Thoracic aorta (tissue), 2 donors: ENCODE measurements around the gene LSP1. TPM values are rescaled to one million over a fixed set of nuclear protein-coding genes. Genes with fewer than 3 reads are reported as not detected.

Source experiments
- ATAC-seq: fragments of 150-250 bp; one replicate; pipeline ENCODE4 v1.8.0; 2017; ENCODE audit warnings: low read depth; ENCODE audit not compliant: insufficient number of reproducible peaks, low FRiP score
- DNase-seq: peaks from one replicate; pipeline ENCODE4 v3.0.0-alpha.2; 2020; ENCODE audit warnings: low spot score
- H3K27ac ChIP-seq, 2 donors: fragments of 200-600 bp; sonication (generic); 1 replicate in 1 of 2; 2 replicates in 1 of 2; pipeline ENCODE4 v1.5.1; 2016; ENCODE audit warnings: mild to moderate bottlenecking in 2 of 2, moderate library complexity in 2 of 2
- H3K27me3 ChIP-seq: fragments of 200-600 bp; sonication (generic); replicated peaks from 2 replicates; pipeline ENCODE4 v1.6.0; 2016; ENCODE audit warnings: mild to moderate bottlenecking; ENCODE audit not compliant: insufficient read depth
- H3K36me3 ChIP-seq: fragments of 200-600 bp; sonication (generic); one replicate; pipeline ENCODE4 v1.5.1; 2016
- H3K4me1 ChIP-seq, 2 donors: fragments of 200-600 bp; sonication (generic); 1 replicate in 1 of 2; 2 replicates in 1 of 2; pipeline versions ENCODE4 v1.5.1 to v1.6.0; 2016; ENCODE audit warnings: low read depth in 2 of 2, mild to moderate bottlenecking in 1 of 2; ENCODE audit not compliant: control insufficient read depth in 1 of 2
- H3K4me3 ChIP-seq: fragments of 200-600 bp; sonication (generic); 2 replicates; pipeline ENCODE4 v1.5.1; 2016; ENCODE audit warnings: mild to moderate bottlenecking
- H3K9me3 ChIP-seq: fragments of 200-600 bp; sonication (generic); 2 replicates; pipeline ENCODE4 v1.5.1; 2016
- CTCF ChIP-seq: fragments of 200-600 bp; sonication (generic); IDR thresholded peaks from one replicate; pipeline ENCODE4 v1.5.1; 2019; ENCODE audit warnings: antibody characterized with exemption
- total RNA-seq, 2 donors: library from RNA; depleted of rRNA; stranded (reverse); fragments of >200 nt; gene quantifications; one replicate each; pipeline versions ENCODE4 v1.1.0 to v1.2.3, GENCODE V29; 2016

The LSP1 gene
- total RNA-seq, 2 donors from 2014 or later, result 23.6 to 40.5 TPM

GRCh38 chr11:1821562-1821961 lies 31.3 kb upstream of the LSP1 start:
- Histone ChIP-seq H3K9me3 (no peaks in the 10 kb centered on the region), H3K36me3 (no peaks in the 10 kb centered on the region), H3K4me1 (peaks cover 31 to 70% of the 10 kb centered on the region in 2 donors), H3K27me3 (no peaks in the 10 kb centered on the region), H3K4me3 (no peak overlapping the region), H3K27ac (peak overlapping the region in 1 of 2 donors; percentile 36)
- ATAC-seq (no peak), DNase-seq (no peak)
- TF ChIP-seq CTCF, result no peak

GRCh38 chr11:1822648-1823375 lies 30.1 kb upstream of the LSP1 start:
- no peaks in the 10 kb centered on the region for H3K9me3 ChIP-seq
- DNase-seq, result no peak
- peaks cover 32 to 73% of the 10 kb centered on the region in 2 donors for H3K4me1 ChIP-seq
- TF ChIP-seq CTCF, result no peak
- H3K27me3 ChIP-seq, result no peaks in the 10 kb centered on the region
- no peaks in the 10 kb centered on the region for H3K36me3 ChIP-seq
- peak overlapping the region in 1 of 2 donors; percentile 0 for H3K27ac ChIP-seq
- no peak for ATAC-seq
- no peak overlapping the region for H3K4me3 ChIP-seq

GRCh38 chr11:1823376-1824220 lies 29.3 kb upstream of the LSP1 start:
- Histone ChIP-seq H3K27ac (peak overlapping the region in 1 of 2 donors; percentile 0), H3K9me3 (no peaks in the 10 kb centered on the region), H3K4me1 (peaks cover 39 to 80% of the 10 kb centered on the region in 2 donors), H3K27me3 (no peaks in the 10 kb centered on the region), H3K36me3 (no peaks in the 10 kb centered on the region), H3K4me3 (no peak overlapping the region)
- TF ChIP-seq CTCF, result no peak
- ATAC-seq (no peak), DNase-seq (no peak)

GRCh38 chr11:1824221-1825038 lies 28.5 kb upstream of the LSP1 start:
- Histone ChIP-seq H3K9me3 (no peaks in the 10 kb centered on the region), H3K4me3 (no peak overlapping the region), H3K27me3 (no peaks in the 10 kb centered on the region), H3K36me3 (no peaks in the 10 kb centered on the region), H3K4me1 (peaks cover 43 to 89% of the 10 kb centered on the region in 2 donors), H3K27ac (peak overlapping the region; percentile 95 to 97)
- ATAC-seq (no peak), DNase-seq (no peak)
- TF ChIP-seq CTCF, result no peak
